Measurements from ENCODE around the gene CNGB1. TPM values are rescaled to one million over a fixed set of nuclear protein-coding genes. Genes with fewer than 3 reads are reported as not detected.
A peak's percentile ranks its signal among the peaks of the same experiment; 100 is the strongest.

The CNGB1 gene
- total RNA-seq, 1 experiment from 2014 or later = not detected

GRCh38 chr16:57999971-58000705 lies 29.2 kb upstream of the CNGB1 start, which contains the start of gene ZNF319:
TSS of gene ZNF319 (minus strand) at chr16:58000672. CDS start at chr16:57998265, 2,407 bp downstream.
- ChIA-PET POLR2A (interaction anchor here (0.6 to 3.7 kb wide), 15 partner anchors 11 to 227 kb away, joined by 3 to 17 read pairs (median 4); partner anchors contain the start of gene CFAP20), CTCF (interaction anchor here (0.5 to 7.0 kb wide), 11 partner anchors 9 to 219 kb away, joined by 3 to 88 read pairs (median 3); no protein-coding TSS in a partner anchor)
- intact Hi-C loops (cut with micrococcal nuclease) = loop anchor here (1.0 to 2.0 kb wide), 3 partner anchors 101 to 243 kb away; partner anchors contain the start of gene KIFC3
- H3K9me3 Mint-ChIP-seq (ENCODE audit: unreplicated experiment) = no peaks in the 10 kb centered on the region
- peak within 1 kb of the TSS; percentile 86 for H3K4me3 Mint-ChIP-seq (ENCODE audit: unreplicated experiment)
- DNase-seq (ENCODE audit: unreplicated experiment) = no peak
- peaks cover 55% of the 10 kb centered on the region for H3K36me3 Mint-ChIP-seq (ENCODE audit: insufficient read depth, unreplicated experiment)
- peaks cover 22% of the 10 kb centered on the region for H3K4me1 Mint-ChIP-seq (ENCODE audit: insufficient read depth, unreplicated experiment)
- TF ChIP-seq, protein P1, sequence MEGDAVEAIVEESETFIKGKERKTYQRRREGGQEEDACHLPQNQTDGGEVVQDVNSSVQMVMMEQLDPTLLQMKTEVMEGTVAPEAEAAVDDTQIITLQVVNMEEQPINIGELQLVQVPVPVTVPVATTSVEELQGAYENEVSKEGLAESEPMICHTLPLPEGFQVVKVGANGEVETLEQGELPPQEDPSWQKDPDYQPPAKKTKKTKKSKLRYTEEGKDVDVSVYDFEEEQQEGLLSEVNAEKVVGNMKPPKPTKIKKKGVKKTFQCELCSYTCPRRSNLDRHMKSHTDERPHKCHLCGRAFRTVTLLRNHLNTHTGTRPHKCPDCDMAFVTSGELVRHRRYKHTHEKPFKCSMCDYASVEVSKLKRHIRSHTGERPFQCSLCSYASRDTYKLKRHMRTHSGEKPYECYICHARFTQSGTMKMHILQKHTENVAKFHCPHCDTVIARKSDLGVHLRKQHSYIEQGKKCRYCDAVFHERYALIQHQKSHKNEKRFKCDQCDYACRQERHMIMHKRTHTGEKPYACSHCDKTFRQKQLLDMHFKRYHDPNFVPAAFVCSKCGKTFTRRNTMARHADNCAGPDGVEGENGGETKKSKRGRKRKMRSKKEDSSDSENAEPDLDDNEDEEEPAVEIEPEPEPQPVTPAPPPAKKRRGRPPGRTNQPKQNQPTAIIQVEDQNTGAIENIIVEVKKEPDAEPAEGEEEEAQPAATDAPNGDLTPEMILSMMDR (IDR thresholded peaks at IDR 0.05; ENCODE audit: unreplicated experiment) = no peak
- H3K27ac Mint-ChIP-seq (ENCODE audit: low read depth, unreplicated experiment) = peak within 1 kb of the TSS; percentile 29
- BruUV-seq (replicated peaks) = no TSS peak
- H3K27me3 Mint-ChIP-seq (ENCODE audit: insufficient read depth, unreplicated experiment) = no peaks in the 10 kb centered on the region

GRCh38 chr16:57999366-57999970 lies 28.5 kb upstream of the CNGB1 start:
- BruUV-seq (replicated peaks) = TSS peak; percentile 27
- Mint-ChIP-seq H3K9me3 (ENCODE audit: unreplicated experiment) (no peaks in the 10 kb centered on the region), H3K36me3 (ENCODE audit: insufficient read depth, unreplicated experiment) (peaks cover 49% of the 10 kb centered on the region), H3K27me3 (ENCODE audit: insufficient read depth, unreplicated experiment) (no peaks in the 10 kb centered on the region), H3K4me1 (ENCODE audit: insufficient read depth, unreplicated experiment) (peaks cover 15% of the 10 kb centered on the region), H3K27ac (ENCODE audit: low read depth, unreplicated experiment) (peak overlapping the region; percentile 1), H3K4me3 (ENCODE audit: unreplicated experiment) (peak overlapping the region; percentile 68)
- intact Hi-C loops (cut with micrococcal nuclease) = no loop called here
- peak; percentile 44 for DNase-seq (ENCODE audit: unreplicated experiment)
- ChIA-PET CTCF (interaction anchor here (0.5 to 7.0 kb wide), 16 partner anchors 16 to 544 kb away, joined by 3 to 88 read pairs (median 3); no protein-coding TSS in a partner anchor), POLR2A (interaction anchor here (0.6 to 3.7 kb wide), 9 partner anchors 10 to 226 kb away, joined by 3 to 17 read pairs (median 4); no protein-coding TSS in a partner anchor)
- TF ChIP-seq, protein P1 (IDR thresholded peaks at IDR 0.05; ENCODE audit: unreplicated experiment) = no peak

DNA sequence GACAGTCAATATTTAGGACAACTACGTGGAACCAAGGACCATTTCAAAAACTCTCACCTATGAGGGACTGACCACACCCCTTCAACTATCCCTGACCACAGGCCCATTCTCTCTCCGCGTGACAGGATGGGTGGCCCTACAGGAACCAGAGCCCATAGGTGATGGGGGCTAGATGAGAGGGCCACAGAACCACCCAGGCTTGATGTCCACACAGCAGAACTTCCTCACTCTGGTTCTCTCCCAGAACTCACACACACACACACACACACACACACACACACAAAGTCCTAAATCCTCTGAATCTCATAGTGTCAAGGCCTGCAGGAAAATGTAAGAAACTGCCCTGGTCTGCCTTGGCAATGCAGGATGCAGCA lies 28.1 kb upstream of the CNGB1 start:
- TF ChIP-seq, protein P1 (IDR thresholded peaks at IDR 0.05; ENCODE audit: unreplicated experiment) = no peak
- intact Hi-C loops (cut with micrococcal nuclease) = no loop called here
- Mint-ChIP-seq H3K27me3 (ENCODE audit: insufficient read depth, unreplicated experiment) (no peaks in the 10 kb centered on the region), H3K4me1 (ENCODE audit: insufficient read depth, unreplicated experiment) (peaks cover 14% of the 10 kb centered on the region), H3K36me3 (ENCODE audit: insufficient read depth, unreplicated experiment) (peaks cover 44% of the 10 kb centered on the region), H3K27ac (ENCODE audit: low read depth, unreplicated experiment) (peak overlapping the region; percentile 1), H3K4me3 (ENCODE audit: unreplicated experiment) (peak overlapping the region; percentile 68), H3K9me3 (ENCODE audit: unreplicated experiment) (no peaks in the 10 kb centered on the region)
- ChIA-PET POLR2A (interaction anchor here (0.7 to 3.7 kb wide), 7 partner anchors 10 to 130 kb away, joined by 3 to 17 read pairs (median 6); partner anchors contain the start of gene CFAP20), CTCF (interaction anchor here (0.6 to 7.0 kb wide), 12 partner anchors 11 to 543 kb away, joined by 3 to 88 read pairs (median 4); no protein-coding TSS in a partner anchor)
- no TSS peak for BruUV-seq (replicated peaks)
- no peak for DNase-seq (ENCODE audit: unreplicated experiment)

DNA sequence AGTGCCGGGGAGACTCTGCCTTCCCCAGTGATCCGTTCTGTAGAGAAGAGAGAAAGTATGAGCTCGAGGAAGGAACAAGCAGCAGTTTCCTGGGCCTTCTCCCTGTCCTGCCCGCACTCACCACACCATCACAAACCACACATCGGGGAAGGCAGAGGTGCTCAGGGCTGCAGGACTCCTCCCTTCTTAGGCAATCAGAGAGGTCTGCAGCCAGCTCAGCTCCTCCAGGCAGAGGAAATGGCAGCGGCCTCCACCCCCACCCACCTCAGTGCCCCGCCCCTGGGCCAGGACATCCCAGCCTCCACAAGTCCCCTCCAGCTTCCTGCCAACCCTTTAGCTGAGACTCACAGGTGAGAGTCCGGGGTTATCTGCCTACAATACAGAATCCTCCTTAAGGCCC lies 27.6 kb upstream of the CNGB1 start:
- TF ChIP-seq, protein P1 (IDR thresholded peaks at IDR 0.05; ENCODE audit: unreplicated experiment) = no peak
- POLR2A ChIA-PET = interaction anchor here (0.7 to 3.7 kb wide), 4 partner anchors 9 to 131 kb away, joined by 3 to 13 read pairs (median 7); partner anchors contain the start of gene CFAP20
- CTCF ChIA-PET = interaction anchor here (0.6 to 7.0 kb wide), 8 partner anchors 10 to 422 kb away, joined by 3 to 88 read pairs (median 4); no protein-coding TSS in a partner anchor
- intact Hi-C loops (cut with micrococcal nuclease) = no loop called here
- Mint-ChIP-seq H3K4me3 (ENCODE audit: unreplicated experiment) (peak overlapping the region; percentile 68), H3K9me3 (ENCODE audit: unreplicated experiment) (no peaks in the 10 kb centered on the region), H3K36me3 (ENCODE audit: insufficient read depth, unreplicated experiment) (peaks cover 39% of the 10 kb centered on the region), H3K27ac (ENCODE audit: low read depth, unreplicated experiment) (peak overlapping the region; percentile 1), H3K4me1 (ENCODE audit: insufficient read depth, unreplicated experiment) (peaks cover 14% of the 10 kb centered on the region), H3K27me3 (ENCODE audit: insufficient read depth, unreplicated experiment) (no peaks in the 10 kb centered on the region)
- peak; percentile 80 for DNase-seq (ENCODE audit: unreplicated experiment)
- no TSS peak for BruUV-seq (replicated peaks)

Data from MCF 10A (cell line).